NB4 (cell line): ENCODE data around the gene RFC3.
A peak's percentile ranks its signal among the peaks of the same experiment; 100 is the strongest.

Source experiments
- DNase-seq: peaks from one replicate; pipeline ENCODE4 v3.0.0; 2010; ENCODE audit warnings: low read depth
- H3K4me3 ChIP-seq: one replicate; pipeline ENCODE4 v1.5.1; 2011; ENCODE audit warnings: mild to moderate bottlenecking, low read depth, low read length, moderate library complexity
- MYC ChIP-seq: IDR thresholded peaks from 2 replicates; pipeline ENCODE4 v1.6.1; 2011; ENCODE audit warnings: low read depth, low read length
- POLR2A ChIP-seq: IDR thresholded peaks from 2 replicates; pipeline ENCODE4 v1.6.1; 2011; ENCODE audit warnings: mild to moderate bottlenecking; ENCODE audit not compliant: insufficient read length; ENCODE audit errors: extremely low read depth
- TF ChIP-seq, protein P1 (sequence below): IDR thresholded peaks from one replicate; pipeline ENCODE4 v1.5.1; 2012; ENCODE audit warnings: low read depth, low read length
- TF ChIP-seq, protein P2 (sequence below): IDR thresholded peaks from 2 replicates; pipeline ENCODE4 v1.6.1; 2011; ENCODE audit warnings: low read depth, low read length

RFC3 gene

DNA sequence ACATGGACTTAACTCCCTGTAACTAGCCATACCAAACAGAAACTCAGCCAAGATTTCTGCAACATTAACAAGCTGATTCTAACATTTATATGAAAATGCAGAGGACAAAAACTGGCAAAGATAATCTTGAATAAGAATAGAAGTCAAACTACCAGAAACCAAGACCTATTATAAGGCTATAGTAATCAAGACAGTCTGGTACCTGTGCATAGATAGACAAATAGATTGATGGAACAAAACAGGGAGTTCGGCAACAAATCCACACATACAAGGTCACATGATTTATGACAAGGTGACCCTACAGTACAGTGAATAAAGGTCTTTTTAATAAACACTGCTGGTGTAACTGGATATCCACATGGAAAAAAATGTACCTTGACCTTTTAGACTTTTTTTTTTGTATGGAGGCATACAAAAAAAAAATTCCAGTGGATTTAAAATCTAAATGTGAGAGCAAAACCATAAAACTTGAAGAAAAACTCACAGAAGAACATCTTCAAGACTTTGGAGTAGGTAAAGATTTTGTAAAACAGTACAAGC lies 2.9 kb upstream of the RFC3 start:
- no peak for TF ChIP-seq POLR2A
- TF ChIP-seq, protein P1, sequence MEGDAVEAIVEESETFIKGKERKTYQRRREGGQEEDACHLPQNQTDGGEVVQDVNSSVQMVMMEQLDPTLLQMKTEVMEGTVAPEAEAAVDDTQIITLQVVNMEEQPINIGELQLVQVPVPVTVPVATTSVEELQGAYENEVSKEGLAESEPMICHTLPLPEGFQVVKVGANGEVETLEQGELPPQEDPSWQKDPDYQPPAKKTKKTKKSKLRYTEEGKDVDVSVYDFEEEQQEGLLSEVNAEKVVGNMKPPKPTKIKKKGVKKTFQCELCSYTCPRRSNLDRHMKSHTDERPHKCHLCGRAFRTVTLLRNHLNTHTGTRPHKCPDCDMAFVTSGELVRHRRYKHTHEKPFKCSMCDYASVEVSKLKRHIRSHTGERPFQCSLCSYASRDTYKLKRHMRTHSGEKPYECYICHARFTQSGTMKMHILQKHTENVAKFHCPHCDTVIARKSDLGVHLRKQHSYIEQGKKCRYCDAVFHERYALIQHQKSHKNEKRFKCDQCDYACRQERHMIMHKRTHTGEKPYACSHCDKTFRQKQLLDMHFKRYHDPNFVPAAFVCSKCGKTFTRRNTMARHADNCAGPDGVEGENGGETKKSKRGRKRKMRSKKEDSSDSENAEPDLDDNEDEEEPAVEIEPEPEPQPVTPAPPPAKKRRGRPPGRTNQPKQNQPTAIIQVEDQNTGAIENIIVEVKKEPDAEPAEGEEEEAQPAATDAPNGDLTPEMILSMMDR: no peak
- TF ChIP-seq MYC: no peak
- TF ChIP-seq, protein P2, sequence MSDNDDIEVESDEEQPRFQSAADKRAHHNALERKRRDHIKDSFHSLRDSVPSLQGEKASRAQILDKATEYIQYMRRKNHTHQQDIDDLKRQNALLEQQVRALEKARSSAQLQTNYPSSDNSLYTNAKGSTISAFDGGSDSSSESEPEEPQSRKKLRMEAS: no peak
- H3K4me3 ChIP-seq: no peak overlapping the region
- DNase-seq: no peak

DNA sequence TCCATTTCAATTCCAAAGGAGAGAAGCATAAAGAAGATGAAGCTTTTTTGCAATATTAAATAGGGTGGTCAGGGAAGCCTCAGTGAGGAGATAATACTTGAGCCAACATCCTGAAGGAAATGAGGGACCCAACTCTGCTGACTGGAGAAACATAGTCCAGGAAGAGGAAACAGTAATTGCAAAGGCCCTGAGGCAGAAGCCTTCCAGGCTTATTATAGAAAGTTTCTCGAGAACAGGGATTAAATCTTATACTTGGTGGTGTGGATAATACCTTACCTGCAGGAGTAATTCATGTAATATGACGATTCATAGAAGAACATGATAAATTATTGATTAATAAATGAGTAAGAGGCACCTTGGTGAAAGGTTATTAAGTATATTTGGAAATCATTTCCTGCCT lies 1.0 kb upstream of the RFC3 start:
- DNase-seq: no peak
- TF ChIP-seq MYC (no peak), POLR2A (no peak)
- TF ChIP-seq, protein P1: no peak
- TF ChIP-seq, protein P2: no peak
- H3K4me3 ChIP-seq: no peak overlapping the region

DNA sequence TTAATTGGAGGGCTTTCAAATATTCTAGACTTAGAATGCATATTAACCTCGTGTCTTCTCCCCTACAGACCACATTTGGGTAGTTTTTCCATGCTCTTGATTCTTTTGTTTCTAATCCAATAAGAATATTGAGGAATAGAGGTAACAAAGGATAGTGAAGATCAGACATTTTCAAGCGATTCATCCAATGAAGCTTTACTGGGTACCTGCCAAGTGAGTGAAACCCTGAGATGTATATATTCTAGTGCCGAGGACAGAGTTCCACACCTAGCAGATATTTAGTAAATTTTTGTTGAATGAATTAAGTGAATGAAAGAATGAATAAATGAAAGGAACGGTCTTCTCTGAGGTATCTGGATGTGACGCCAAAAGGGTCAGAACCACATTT lies 442 bp upstream of the RFC3 start:
- H3K4me3 ChIP-seq: peak overlapping the region; percentile 97
- TF ChIP-seq MYC: no peak
- TF ChIP-seq POLR2A: no peak
- TF ChIP-seq, protein P1: no peak
- no peak for DNase-seq

DNA sequence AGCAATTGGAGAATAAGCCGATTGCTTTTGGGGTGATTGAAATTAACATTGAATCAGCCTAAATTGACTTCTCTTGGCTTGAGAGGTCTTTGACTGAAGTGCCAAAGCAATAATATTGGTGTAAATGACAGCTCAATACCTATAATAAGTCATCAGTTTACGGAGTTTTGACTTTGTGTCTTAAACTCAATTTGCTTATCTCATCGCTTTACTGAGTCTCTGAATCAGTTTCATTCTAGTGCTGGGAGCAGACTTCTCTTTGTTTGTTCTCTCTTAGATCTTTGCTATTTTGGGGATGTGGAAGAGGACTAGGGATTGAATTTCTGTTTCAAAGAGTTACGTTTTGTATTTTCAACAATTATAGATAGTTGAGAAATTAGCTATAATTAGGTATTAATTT lies 7.1 kb downstream of the RFC3 start:
- no peak for DNase-seq
- H3K4me3 ChIP-seq: no peak overlapping the region
- TF ChIP-seq POLR2A (no peak), MYC (no peak)
- TF ChIP-seq, protein P2: no peak
- TF ChIP-seq, protein P1: no peak

DNA sequence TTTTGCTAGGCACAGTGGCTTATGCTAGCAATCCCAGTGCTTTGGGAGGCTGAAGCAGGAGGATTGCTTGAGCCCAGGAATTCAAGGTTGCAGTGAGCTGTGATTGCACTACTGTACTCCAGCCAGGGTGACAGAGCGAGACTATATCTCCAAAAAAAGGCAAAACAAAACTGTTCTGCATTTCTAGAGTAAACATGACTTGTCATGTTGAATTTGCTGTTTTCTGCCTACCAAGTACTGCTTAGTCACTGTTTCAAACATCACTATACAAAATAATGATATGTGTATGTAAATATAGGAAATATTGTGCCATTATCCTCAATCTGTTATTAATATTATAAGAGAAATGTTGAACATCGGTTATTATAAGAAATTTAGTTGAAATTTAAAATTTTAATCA lies 9.2 kb downstream of the RFC3 start:
- no peak overlapping the region for H3K4me3 ChIP-seq
- DNase-seq: no peak
- TF ChIP-seq, protein P2: no peak
- TF ChIP-seq POLR2A: no peak
- TF ChIP-seq, protein P1: no peak
- TF ChIP-seq MYC: no peak

DNA sequence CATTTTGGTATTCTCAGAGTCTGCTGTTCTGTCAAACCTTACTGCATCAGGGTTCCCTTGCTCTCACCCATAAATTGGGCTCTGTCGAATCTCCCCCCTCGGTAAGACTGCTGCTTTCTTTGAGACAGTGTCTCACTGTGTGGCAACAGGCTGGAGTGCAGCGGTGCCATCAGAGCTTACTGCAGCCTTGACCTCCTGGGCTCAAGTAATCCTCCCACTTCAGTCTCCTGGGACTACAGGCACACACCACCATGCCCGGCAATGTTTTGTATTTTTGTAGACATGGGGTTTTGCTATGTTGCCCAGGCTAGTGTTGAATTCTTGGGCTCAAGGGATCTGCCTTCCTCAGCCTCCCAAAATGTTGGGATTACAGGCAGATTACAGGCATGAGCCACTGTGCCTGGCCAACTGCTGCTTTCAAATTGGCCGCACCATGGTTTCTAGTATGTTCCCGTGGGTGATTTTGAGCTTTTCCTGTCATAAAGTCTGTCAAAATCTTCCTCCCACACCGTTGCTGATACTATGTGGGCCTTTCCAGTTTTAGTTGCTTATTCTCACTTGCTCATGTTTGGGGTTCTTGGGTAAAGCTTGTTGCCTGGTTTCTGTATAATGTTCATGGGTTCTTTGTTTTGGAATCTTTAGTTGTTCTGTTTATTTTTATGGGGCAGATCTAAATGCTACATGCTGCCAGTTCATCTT lies 10.6 kb downstream of the RFC3 start:
- TF ChIP-seq, protein P2: no peak
- no peak for TF ChIP-seq POLR2A
- no peak for TF ChIP-seq MYC
- TF ChIP-seq, protein P1: no peak
- peak; percentile 30 for DNase-seq
- no peak overlapping the region for H3K4me3 ChIP-seq
